MCF 10A (cell line): ENCODE data around the gene CERS6. TPM values are rescaled to one million over a fixed set of nuclear protein-coding genes. Genes with fewer than 3 reads are reported as not detected.
A peak's percentile ranks its signal among the peaks of the same experiment; 100 is the strongest.

Experiments
- BruUV-seq: library from RNA; stranded (reverse); fragments of 400-500 nt; replicated peaks from 2 replicates; lab custom pipeline; 2021; lab: Mats Ljungman, UMichigan
- CTCF ChIA-PET: fragments of 300-600 bp; sonication (Branson Sonifier 250); formaldehyde crosslinking; extraction: SDS; loops from one replicate; lab custom pipeline; 2021; ENCODE audit warnings: antibody characterized with exemption, inconsistent platforms; lab: Yijun Ruan, JAX
- POLR2A ChIA-PET: fragments of 300-600, 350-650 bp; sonication (Branson Sonifier 250); formaldehyde crosslinking; extraction: SDS; loops from one replicate; lab custom pipeline; 2020; ENCODE audit warnings: antibody characterized with exemption, inconsistent platforms; lab: Yijun Ruan, JAX
- DNase-seq: peaks from one replicate; pipeline ENCODE4 v3.0.0-alpha.2; 2018; ENCODE audit not compliant: unreplicated experiment
- H3K27ac Mint-ChIP-seq: one replicate; pipeline ENCODE4 v1.8.0; 2022; ENCODE audit warnings: mild to moderate bottlenecking, low read depth, mixed read lengths; ENCODE audit not compliant: unreplicated experiment
- H3K27me3 Mint-ChIP-seq: one replicate; pipeline ENCODE4 v1.8.0; 2022; ENCODE audit warnings: mixed read lengths; ENCODE audit not compliant: insufficient read depth, unreplicated experiment
- H3K36me3 Mint-ChIP-seq: one replicate; pipeline ENCODE4 v1.8.0; 2022; ENCODE audit warnings: mild to moderate bottlenecking, moderate library complexity, mixed read lengths; ENCODE audit not compliant: insufficient read depth, unreplicated experiment
- H3K4me1 Mint-ChIP-seq: one replicate; pipeline ENCODE4 v1.8.0; 2022; ENCODE audit warnings: mixed read lengths; ENCODE audit not compliant: insufficient read depth, unreplicated experiment
- H3K4me3 Mint-ChIP-seq: one replicate; pipeline ENCODE4 v1.8.0; 2022; ENCODE audit warnings: mild to moderate bottlenecking, moderate library complexity, mixed read lengths; ENCODE audit not compliant: unreplicated experiment
- H3K9me3 Mint-ChIP-seq: one replicate; pipeline ENCODE4 v1.8.0; 2022; ENCODE audit warnings: mixed read lengths; ENCODE audit not compliant: unreplicated experiment
- intact Hi-C: fragments of 100-400 bp; cut with micrococcal nuclease; formaldehyde crosslinking; loops from 2 replicates; pipeline ENCODE4 v1.14.1; 2022
- total RNA-seq: library from RNA; stranded (reverse); gene quantifications from 2 replicates; pipeline ENCODE4 v1.2.3, GENCODE V29; 2022
- TF ChIP-seq, protein P1 (sequence below): fragments of 200-600 bp; IDR thresholded peaks from one replicate; pipeline ENCODE4 v1.8.0; 2022; ENCODE audit warnings: antibody characterized with exemption, mild to moderate bottlenecking; ENCODE audit not compliant: unreplicated experiment

CERS6 gene
- total RNA-seq, 1 experiment from 2014 or later, result 27.4 TPM

- CTCF ChIA-PET, result interaction anchor here (1.8 kb wide), 1 partner anchor 20 kb away, joined by 6 read pairs; no protein-coding TSS in a partner anchor
- no peak for DNase-seq
- intact Hi-C loops, result no loop called here
- Mint-ChIP-seq H3K36me3 (peaks cover 6% of the 10 kb centered on the region), H3K9me3 (no peaks in the 10 kb centered on the region), H3K27me3 (no peaks in the 10 kb centered on the region), H3K4me3 (no peak overlapping the region), H3K27ac (no peak overlapping the region), H3K4me1 (peaks cover 13% of the 10 kb centered on the region)
- no TSS peak for BruUV-seq
- TF ChIP-seq, protein P1, sequence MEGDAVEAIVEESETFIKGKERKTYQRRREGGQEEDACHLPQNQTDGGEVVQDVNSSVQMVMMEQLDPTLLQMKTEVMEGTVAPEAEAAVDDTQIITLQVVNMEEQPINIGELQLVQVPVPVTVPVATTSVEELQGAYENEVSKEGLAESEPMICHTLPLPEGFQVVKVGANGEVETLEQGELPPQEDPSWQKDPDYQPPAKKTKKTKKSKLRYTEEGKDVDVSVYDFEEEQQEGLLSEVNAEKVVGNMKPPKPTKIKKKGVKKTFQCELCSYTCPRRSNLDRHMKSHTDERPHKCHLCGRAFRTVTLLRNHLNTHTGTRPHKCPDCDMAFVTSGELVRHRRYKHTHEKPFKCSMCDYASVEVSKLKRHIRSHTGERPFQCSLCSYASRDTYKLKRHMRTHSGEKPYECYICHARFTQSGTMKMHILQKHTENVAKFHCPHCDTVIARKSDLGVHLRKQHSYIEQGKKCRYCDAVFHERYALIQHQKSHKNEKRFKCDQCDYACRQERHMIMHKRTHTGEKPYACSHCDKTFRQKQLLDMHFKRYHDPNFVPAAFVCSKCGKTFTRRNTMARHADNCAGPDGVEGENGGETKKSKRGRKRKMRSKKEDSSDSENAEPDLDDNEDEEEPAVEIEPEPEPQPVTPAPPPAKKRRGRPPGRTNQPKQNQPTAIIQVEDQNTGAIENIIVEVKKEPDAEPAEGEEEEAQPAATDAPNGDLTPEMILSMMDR, result no peak
- POLR2A ChIA-PET, result no interaction called here
Measured at GRCh38 chr2:168510125-168510756, 54.2 kb downstream of the CERS6 start.

- no peak overlapping the region for H3K4me3 Mint-ChIP-seq
- H3K27ac Mint-ChIP-seq, result peak overlapping the region; percentile 44
- BruUV-seq, result no TSS peak
- H3K9me3 Mint-ChIP-seq, result no peaks in the 10 kb centered on the region
- CTCF ChIA-PET, result interaction anchor here (0.6 kb wide), 1 partner anchor 245 kb away, joined by 3 read pairs; no protein-coding TSS in a partner anchor
- H3K27me3 Mint-ChIP-seq, result no peaks in the 10 kb centered on the region
- POLR2A ChIA-PET, result interaction anchor here (2.3 to 2.5 kb wide), 2 partner anchors 11 to 31 kb away, joined by 6 to 13 read pairs; no protein-coding TSS in a partner anchor
- H3K4me1 Mint-ChIP-seq, result peaks cover 33% of the 10 kb centered on the region
- intact Hi-C loops, result loop anchor here (5.0 kb wide), 2 partner anchors 57 to 68 kb away; partner anchors contain the start of gene CERS6
- peaks cover 6% of the 10 kb centered on the region for H3K36me3 Mint-ChIP-seq
- no peak for DNase-seq
- TF ChIP-seq, protein P1, result no peak
Measured at GRCh38 chr2:168514692-168515091, 58.6 kb downstream of the CERS6 start.

GRCh38 chr2:168515502-168515901 is 59.4 kb downstream of the CERS6 start:
- ChIA-PET CTCF (interaction anchor here (1.0 kb wide), 1 partner anchor 10 kb away, joined by 3 read pairs; no protein-coding TSS in a partner anchor), POLR2A (interaction anchor here (0.7 to 2.5 kb wide), 11 partner anchors 10 to 526 kb away, joined by 3 to 13 read pairs (median 4); partner anchors contain the start of gene CERS6)
- Mint-ChIP-seq H3K36me3 (peaks cover 6% of the 10 kb centered on the region), H3K27ac (peak overlapping the region; percentile 65), H3K4me1 (peaks cover 39% of the 10 kb centered on the region), H3K9me3 (no peaks in the 10 kb centered on the region), H3K4me3 (no peak overlapping the region), H3K27me3 (no peaks in the 10 kb centered on the region)
- DNase-seq, result peak; percentile 61
- BruUV-seq, result no TSS peak
- TF ChIP-seq, protein P1, result no peak
- intact Hi-C loops, result loop anchor here (5.0 kb wide), 2 partner anchors 58 to 67 kb away; partner anchors contain the start of gene CERS6

DNA sequence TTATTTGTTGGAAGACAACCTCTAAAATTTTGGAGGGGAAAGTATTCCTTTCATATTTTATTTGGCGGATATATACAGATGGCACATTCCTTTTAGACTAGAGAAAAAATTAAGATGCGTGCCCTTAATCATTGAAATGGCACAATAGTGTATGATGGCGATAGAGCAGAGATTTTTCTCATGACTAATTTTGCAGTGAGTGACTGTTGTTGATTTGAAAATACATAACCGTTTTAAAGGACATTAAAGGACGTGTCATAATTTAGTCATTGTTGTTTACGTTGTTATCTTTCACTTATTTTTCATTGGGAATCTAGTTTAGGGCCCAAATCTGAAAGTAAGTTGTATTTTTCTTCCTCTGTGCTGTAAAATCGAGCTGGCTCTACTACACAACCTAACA is 61.7 kb downstream of the CERS6 start:
- intact Hi-C loops, result loop anchor here (5.0 kb wide), 2 partner anchors 61 to 64 kb away; partner anchors contain the start of gene CERS6
- BruUV-seq, result TSS peak; percentile 53
- H3K4me1 Mint-ChIP-seq, result peaks cover 50% of the 10 kb centered on the region
- H3K36me3 Mint-ChIP-seq, result peaks cover 6% of the 10 kb centered on the region
- CTCF ChIA-PET, result interaction anchor here (0.9 to 1.3 kb wide), 4 partner anchors 20 to 103 kb away, joined by 3 to 4 read pairs (median 4); no protein-coding TSS in a partner anchor
- TF ChIP-seq, protein P1, result no peak
- POLR2A ChIA-PET, result interaction anchor here (0.5 to 2.1 kb wide), 17 partner anchors 10 to 876 kb away, joined by 3 to 18 read pairs (median 4); no protein-coding TSS in a partner anchor
- H3K9me3 Mint-ChIP-seq, result no peaks in the 10 kb centered on the region
- peak overlapping the region; percentile 27 for H3K4me3 Mint-ChIP-seq
- H3K27me3 Mint-ChIP-seq, result no peaks in the 10 kb centered on the region
- DNase-seq, result peak; percentile 22
- H3K27ac Mint-ChIP-seq, result peak overlapping the region; percentile 60
